Pancreas (tissue), 10 donors: Measurements from ENCODE around the gene ULK4. TPM values are rescaled to one million over a fixed set of nuclear protein-coding genes. Genes with fewer than 3 reads are reported as not detected.

Experiments
- ATAC-seq, 4 donors: fragments of 200-7000 bp; cut with Tn5 transposase; one replicate each; pipeline versions ENCODE4 v1.8.0 to v1.9.1; 2020; ENCODE audit warnings: mild to moderate bottlenecking in 4 of 4, moderate library complexity in 4 of 4
- DNase-seq, 6 donors: peaks; one replicate each; pipeline ENCODE4 v3.0.0-alpha.2; 2020
- FAIRE-seq: peaks from 2 replicates; lab custom pipeline; 2012; peaks lifted over from hg19 to GRCh38; lab: Jason Lieb, UNC
- H3K27ac ChIP-seq, 4 donors: fragments of 200-600 bp; sonication (generic); 1 replicate in 3 of 4; 2 replicates in 1 of 4; pipeline versions ENCODE4 v1.5.0 to v1.8.0; 2020
- H3K27me3 ChIP-seq, 4 donors: fragments of 200-600 bp; one replicate each; pipeline ENCODE4 v1.8.0; 2021
- H3K36me3 ChIP-seq, 3 donors: fragments of 200-600 bp; sonication (generic) in 1 of 3; one replicate each; pipeline versions ENCODE4 v1.5.0 to v1.8.0; 2020 to 2021
- H3K4me1 ChIP-seq, 3 donors: fragments of 200-600 bp; one replicate each; pipeline ENCODE4 v1.8.0; 2021
- H3K4me3 ChIP-seq, 4 donors: fragments of 200-600 bp; sonication (generic) in 2 of 4; one replicate each; pipeline versions ENCODE4 v1.5.0 to v1.8.0; 2020 to 2021
- H3K9me3 ChIP-seq, 4 donors: fragments of 200-600 bp; one replicate each; pipeline ENCODE4 v1.8.0; 2021
- CTCF ChIP-seq, 4 donors: fragments of 200-600 bp; sonication (generic) in 3 of 4; IDR thresholded peaks; one replicate each; pipeline versions ENCODE4 v1.5.0 to v1.8.0; 2021; ENCODE audit warnings: antibody characterized with exemption in 4 of 4
- WGBS, 2 donors: extraction: QIAGEN DNeasy Blood & Tissue Kit; methylation state at CpG; one replicate each; pipeline ENCODE4 v1.1.7; 2013; 5-methylcytosine and 5-hydroxymethylcytosine counted together
- intact Hi-C, 3 donors: fragments of 100-400 bp; cut with DNase I; formaldehyde crosslinking; loops; one replicate each; pipeline versions ENCODE4 v1.11.1 to v1.14.2; 2022
- polyA plus RNA-seq, 2 donors: library from polyadenylated mRNA; stranded (reverse); fragments of 200-250 nt; gene quantifications; one replicate each; pipeline ENCODE4 v1.2.3, GENCODE V29; 2013
- total RNA-seq, 6 donors: library from RNA; stranded (reverse); fragmentation: NEBNext Ultra II Directional in 4 of 6; extraction: Animal tissue kit (Norgen Biotek cat#: 25700) in 4 of 6; gene quantifications; one replicate each; pipeline versions ENCODE4 v1.2.1 to v1.2.4, GENCODE V29; 2021 to 2023
- donor health status: healthy with polysubstance abuse.
- donor health status: DM: no; HTN: no; CAD: no; lungs with moderate emphysema.
- donor health status: DM: no; HTN: no; CAD: no.
- donor health status: control.
- donor health status: control.
- donor health status: Bipolar disorder and iron deficiency.
- donor health status: DM: yes; HTN: yes; CAD: no.
- donor health status: DM: no; HTN: no; CAD: no.
- donor health status: DM: no; HTN: no; CAD: no.
- donor health status: DM: yes; HTN: yes; CAD: no.

The ULK4 gene
- total and polyA plus RNA-seq, 8 donors, result 2.3 to 8.6 (median 4.2) TPM

GRCh38 chr3:41346698-41347270, 615.1 kb downstream of the ULK4 start:
- intact Hi-C loops, result no loop called here
- no peak overlapping the region for H3K27ac ChIP-seq
- H3K4me3 ChIP-seq, result no peak overlapping the region
- TF ChIP-seq CTCF (IDR thresholded peaks at IDR 0.05), result no peak
- H3K27me3 ChIP-seq, result no peaks in the 10 kb centered on the region
- H3K9me3 ChIP-seq, result no peaks in the 10 kb centered on the region
- FAIRE-seq (no peak), ATAC-seq (no peak), DNase-seq (no peak)
- H3K36me3 ChIP-seq, result no peaks in the 10 kb centered on the region
- no peaks in the 10 kb centered on the region for H3K4me1 ChIP-seq
- 78 to 91% methylated on average over 4 of the region's 4 CpGs for WGBS, 2 donors

GRCh38 chr3:41345788-41346187, 616.1 kb downstream of the ULK4 start:
- no peak for ATAC-seq
- no peaks in the 10 kb centered on the region for H3K4me1 ChIP-seq
- no peak overlapping the region for H3K27ac ChIP-seq
- H3K9me3 ChIP-seq, result no peaks in the 10 kb centered on the region
- TF ChIP-seq CTCF (IDR thresholded peaks at IDR 0.05), result no peak
- H3K4me3 ChIP-seq, result no peak overlapping the region
- intact Hi-C loops, result no loop called here
- no peak for DNase-seq
- WGBS, 2 donors, result 95% methylated on average over 5 of the region's 5 CpGs
- no peak for FAIRE-seq
- no peaks in the 10 kb centered on the region for H3K36me3 ChIP-seq
- no peaks in the 10 kb centered on the region for H3K27me3 ChIP-seq

GRCh38 chr3:41339758-41340157, 622.1 kb downstream of the ULK4 start:
- no peak overlapping the region for H3K27ac ChIP-seq

GRCh38 chr3:41338276-41338675, 623.6 kb downstream of the ULK4 start:
- DNase-seq (no peak), FAIRE-seq (no peak), ATAC-seq (no peak)
- TF ChIP-seq CTCF (IDR thresholded peaks at IDR 0.05), result no peak
- H3K4me1 ChIP-seq, result no peaks in the 10 kb centered on the region
- WGBS, 2 donors, result 76 to 86% methylated on average over 1 of the region's 1 CpG
- no peaks in the 10 kb centered on the region for H3K36me3 ChIP-seq
- H3K27me3 ChIP-seq, result no peaks in the 10 kb centered on the region
- no peak overlapping the region for H3K4me3 ChIP-seq
- intact Hi-C loops, result no loop called here
- no peak overlapping the region for H3K27ac ChIP-seq
- no peaks in the 10 kb centered on the region for H3K9me3 ChIP-seq

More at GRCh38 chr3:41339758-41340157, 622.1 kb downstream of the ULK4 start:
- Histone ChIP-seq H3K4me1 (no peaks in the 10 kb centered on the region), H3K9me3 (no peaks in the 10 kb centered on the region), H3K36me3 (no peaks in the 10 kb centered on the region), H3K27me3 (no peaks in the 10 kb centered on the region), H3K4me3 (no peak overlapping the region)
- intact Hi-C loops, result no loop called here
- 94 to 95% methylated on average over 1 of the region's 1 CpG for WGBS, 2 donors
- DNase-seq (no peak), ATAC-seq (no peak), FAIRE-seq (no peak)
- TF ChIP-seq CTCF (IDR thresholded peaks at IDR 0.05), result no peak

- WGBS, 2 donors, result 96 to 98% methylated on average over 2 of the region's 2 CpGs
- H3K27me3 ChIP-seq, result no peaks in the 10 kb centered on the region
Measured at GRCh38 chr3:41334426-41334825, 627.5 kb downstream of the ULK4 start.

More at GRCh38 chr3:41334426-41334825, 627.5 kb downstream of the ULK4 start:
- Histone ChIP-seq H3K9me3 (no peaks in the 10 kb centered on the region), H3K4me3 (no peak overlapping the region), H3K27ac (no peak overlapping the region), H3K36me3 (no peaks in the 10 kb centered on the region), H3K4me1 (no peaks in the 10 kb centered on the region)
- FAIRE-seq, result no peak
- ATAC-seq, result no peak
- intact Hi-C loops, result no loop called here
- no peak for TF ChIP-seq CTCF (IDR thresholded peaks at IDR 0.05)
- no peak for DNase-seq
